ENCODE data around the gene ARHGEF19. TPM values are rescaled to one million over a fixed set of nuclear protein-coding genes. Genes with fewer than 3 reads are reported as not detected.

ARHGEF19 gene
- total and polyA plus RNA-seq, 2 of the 13 experiments (the other 11 are each of a cell fraction or from before 2014, with no cell fraction given) = 1.7 to 1.8 TPM

DNA sequence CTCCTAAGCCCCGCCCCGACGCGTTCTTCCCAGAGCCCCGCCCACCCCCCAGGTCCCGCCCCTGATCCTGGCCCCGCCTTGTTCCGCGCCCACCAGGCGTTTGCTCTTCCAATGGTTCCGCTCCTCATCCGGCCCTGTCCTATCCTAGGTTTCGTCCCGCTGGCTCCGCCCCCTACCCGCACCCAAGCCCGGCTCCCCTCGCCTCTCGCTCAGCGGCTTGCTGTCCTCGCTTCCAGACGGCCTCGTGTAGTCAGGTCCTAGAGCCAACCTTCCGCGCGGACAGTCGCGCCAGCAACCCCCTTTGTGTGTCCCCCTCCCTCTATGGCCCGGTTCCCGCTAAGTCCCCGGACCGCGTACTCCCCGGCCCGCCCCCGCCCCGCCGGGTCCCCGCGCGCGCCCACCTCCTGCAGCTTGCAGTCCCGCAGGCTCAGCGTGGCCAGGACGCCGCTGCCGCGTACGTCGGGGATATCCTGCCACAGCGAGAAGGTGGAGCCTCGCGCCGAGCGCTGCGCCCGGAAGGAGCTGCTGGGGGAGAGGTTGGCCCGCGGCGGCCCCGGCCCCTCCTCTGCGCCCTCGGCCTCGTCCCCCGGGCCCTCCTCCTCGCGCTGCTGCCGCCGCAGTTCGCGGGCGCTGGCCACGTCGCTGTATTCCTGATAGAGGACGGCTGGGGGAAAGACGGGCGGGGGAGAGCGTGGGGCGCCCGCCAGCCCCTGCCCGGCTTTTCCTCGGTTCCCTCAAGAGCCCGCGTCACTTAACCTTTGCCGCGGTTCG is 5.7 kb downstream of the ARHGEF19 start (continued):
- TF ChIP-seq SP1 (IDR thresholded peaks at IDR 0.05) (no peak), SP1 (CRISPR knock-in tag; IDR thresholded peaks at IDR 0.05) (peak; percentile 48; the same call in 1 of the 2 replicates), CBX5 (CRISPR knock-in tag; IDR thresholded peaks at IDR 0.05; ENCODE audit: borderline replicate concordance) (peak; percentile 11; the same call in 1 of the 2 replicates), ZNF468 (CRISPR knock-in tag; IDR thresholded peaks at IDR 0.05) (no peak; the same call in 1 of the 2 replicates), ZNF33A (CRISPR knock-in tag; IDR thresholded peaks at IDR 0.05; ENCODE audit: borderline replicate concordance) (no peak), ZZZ3 (CRISPR knock-in tag; IDR thresholded peaks at IDR 0.05; ENCODE audit: borderline replicate concordance) (no peak), BORCS8-MEF2B (CRISPR knock-in tag; IDR thresholded peaks at IDR 0.05) (peak; percentile 23; the same call in 1 of the 2 replicates), ARHGAP35 (CRISPR knock-in tag; IDR thresholded peaks at IDR 0.05; ENCODE audit: borderline replicate concordance) (peak; percentile 79; the same call in 1 of the 2 replicates), NPAS2 (CRISPR knock-in tag; IDR thresholded peaks at IDR 0.05; ENCODE audit: borderline replicate concordance) (no peak), MAFG (CRISPR knock-in tag; IDR thresholded peaks at IDR 0.05) (no peak), CBFB (CRISPR knock-in tag; IDR thresholded peaks at IDR 0.05) (peak; percentile 70; the same call in 1 of the 2 replicates), TBL1XR1 (IDR thresholded peaks at IDR 0.05; ENCODE audit: borderline replicate concordance, low read length, partially characterized antibody) (no peak), ZNF33B (CRISPR knock-in tag; IDR thresholded peaks at IDR 0.05) (0 out of 2 replicates have a peak, but pooled peaks have one; percentile 48), SIX1 (CRISPR knock-in tag; IDR thresholded peaks at IDR 0.05; ENCODE audit: borderline replicate concordance) (no peak)
- TF ChIP-seq, protein P1, sequence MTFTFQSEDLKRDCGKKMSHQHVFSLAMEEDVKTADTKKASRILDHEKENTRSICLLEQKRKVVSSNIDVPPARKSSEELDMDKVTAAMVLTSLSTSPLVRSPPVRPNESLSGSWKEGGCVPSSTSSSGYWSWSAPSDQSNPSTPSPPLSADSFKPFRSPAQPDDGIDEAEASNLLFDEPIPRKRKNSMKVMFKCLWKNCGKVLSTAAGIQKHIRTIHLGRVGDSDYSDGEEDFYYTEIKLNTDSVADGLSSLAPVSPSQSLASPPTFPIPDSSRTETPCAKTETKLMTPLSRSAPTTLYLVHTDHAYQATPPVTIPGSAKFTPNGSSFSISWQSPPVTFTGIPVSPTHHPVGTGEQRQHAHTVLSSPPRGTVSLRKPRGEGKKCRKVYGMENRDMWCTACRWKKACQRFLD (CRISPR knock-in tag; IDR thresholded peaks at IDR 0.05; ENCODE audit: borderline replicate concordance) = no peak
- TF ChIP-seq, protein P2, sequence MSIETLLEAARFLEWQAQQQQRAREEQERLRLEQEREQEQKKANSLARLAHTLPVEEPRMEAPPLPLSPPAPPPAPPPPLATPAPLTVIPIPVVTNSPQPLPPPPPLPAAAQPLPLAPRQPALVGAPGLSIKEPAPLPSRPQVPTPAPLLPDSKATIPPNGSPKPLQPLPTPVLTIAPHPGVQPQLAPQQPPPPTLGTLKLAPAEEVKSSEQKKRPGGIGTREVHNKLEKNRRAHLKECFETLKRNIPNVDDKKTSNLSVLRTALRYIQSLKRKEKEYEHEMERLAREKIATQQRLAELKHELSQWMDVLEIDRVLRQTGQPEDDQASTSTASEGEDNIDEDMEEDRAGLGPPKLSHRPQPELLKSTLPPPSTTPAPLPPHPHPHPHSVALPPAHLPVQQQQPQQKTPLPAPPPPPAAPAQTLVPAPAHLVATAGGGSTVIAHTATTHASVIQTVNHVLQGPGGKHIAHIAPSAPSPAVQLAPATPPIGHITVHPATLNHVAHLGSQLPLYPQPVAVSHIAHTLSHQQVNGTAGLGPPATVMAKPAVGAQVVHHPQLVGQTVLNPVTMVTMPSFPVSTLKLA (IDR thresholded peaks at IDR 0.05) = 0 out of 2 replicates have a peak, but pooled peaks have one; percentile 11
- TF ChIP-seq, protein P3, sequence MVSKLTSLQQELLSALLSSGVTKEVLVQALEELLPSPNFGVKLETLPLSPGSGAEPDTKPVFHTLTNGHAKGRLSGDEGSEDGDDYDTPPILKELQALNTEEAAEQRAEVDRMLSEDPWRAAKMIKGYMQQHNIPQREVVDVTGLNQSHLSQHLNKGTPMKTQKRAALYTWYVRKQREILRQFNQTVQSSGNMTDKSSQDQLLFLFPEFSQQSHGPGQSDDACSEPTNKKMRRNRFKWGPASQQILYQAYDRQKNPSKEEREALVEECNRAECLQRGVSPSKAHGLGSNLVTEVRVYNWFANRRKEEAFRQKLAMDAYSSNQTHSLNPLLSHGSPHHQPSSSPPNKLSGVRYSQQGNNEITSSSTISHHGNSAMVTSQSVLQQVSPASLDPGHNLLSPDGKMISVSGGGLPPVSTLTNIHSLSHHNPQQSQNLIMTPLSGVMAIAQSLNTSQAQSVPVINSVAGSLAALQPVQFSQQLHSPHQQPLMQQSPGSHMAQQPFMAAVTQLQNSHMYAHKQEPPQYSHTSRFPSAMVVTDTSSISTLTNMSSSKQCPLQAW (CRISPR knock-in tag; IDR thresholded peaks at IDR 0.05) = no peak

Data from HepG2 (cell line).